Measurements from ENCODE around the gene CDK13. TPM values are rescaled to one million over a fixed set of nuclear protein-coding genes. Genes with fewer than 3 reads are reported as not detected.

The CDK13 gene
- total and polyA plus RNA-seq, 2 donors (not counting 3 experiments of a cell fraction or from before 2014, with no cell fraction given), result 24.5 to 56.7 TPM

GRCh38 chr7:39908973-39909372 is 41.1 kb upstream of the CDK13 start:
- Histone ChIP-seq H3K27me3 (ENCODE audit: control insufficient read depth in 2 of 2, insufficient read depth in 2 of 2, low read length in 2 of 2) (peaks cover 0 to 7% of the 10 kb centered on the region in 2 experiments), H3K9ac (replicated peaks; ENCODE audit: extremely low read depth, insufficient read depth, low read length) (no peak overlapping the region), H3K9me1 (replicated peaks; ENCODE audit: control insufficient read depth, extremely low read depth, insufficient read depth, low read length) (no peaks in the 10 kb centered on the region), H3K4me1 (ENCODE audit: control insufficient read depth, extremely low read depth, insufficient read depth, low read length) (no peaks in the 10 kb centered on the region), H3K27ac (ENCODE audit: insufficient read depth, low read depth, low read length) (no peak overlapping the region), H2AFZ (ENCODE audit: low read depth, low read length) (no peak overlapping the region), H3K4me3 (replicated peaks in 1 of 3; ENCODE audit: insufficient read depth in 1 of 3, low read depth in 1 of 3, low read length in 3 of 3) (no peak overlapping the region), H3K79me2 (ENCODE audit: control insufficient read depth, insufficient read depth, low read length) (no peaks in the 10 kb centered on the region), H4K20me1 (replicated peaks; ENCODE audit: control insufficient read depth, extremely low read depth, insufficient read depth, low read length) (no peaks in the 10 kb centered on the region), H3K9me3 (replicated peaks; ENCODE audit: control insufficient read depth, insufficient read depth, low read length) (no peaks in the 10 kb centered on the region), H3K4me2 (ENCODE audit: insufficient read depth, low read length) (no peak overlapping the region), H3K36me3 (ENCODE audit: control insufficient read depth in 2 of 2, extremely low read depth in 1 of 2, insufficient read depth in 2 of 2, low read length in 2 of 2) (no peaks in the 10 kb centered on the region)
- POLR2A ChIA-PET, result no interaction called here
- TF ChIP-seq POLR2AphosphoS5 (IDR thresholded peaks at IDR 0.05; ENCODE audit: insufficient read depth, low read depth, low read length) (no peak), MYC (IDR thresholded peaks at IDR 0.05; ENCODE audit: low read depth, low read length) (no peak), GATA2 (IDR thresholded peaks at IDR 0.05; ENCODE audit: insufficient read depth, insufficient read length, low read depth, low read length) (no peak), JUN (IDR thresholded peaks at IDR 0.05; ENCODE audit: borderline replicate concordance, insufficient read depth, insufficient read length, low read depth) (no peak), POLR2A (IDR thresholded peaks at IDR 0.05; ENCODE audit: low read depth, low read length) (no peak), FOS (IDR thresholded peaks at IDR 0.05; ENCODE audit: borderline replicate concordance, insufficient read depth, low read length) (no peak), EZH2 (IDR thresholded peaks at IDR 0.05; ENCODE audit: borderline replicate concordance, low read depth, low read length, severe bottlenecking) (no peak), MAX (IDR thresholded peaks at IDR 0.05; ENCODE audit: insufficient read depth, insufficient read length) (no peak), CTCF (IDR thresholded peaks at IDR 0.05; ENCODE audit: extremely low read depth in 1 of 2, insufficient read depth in 1 of 2, low read depth in 1 of 2, low read length in 2 of 2) (no peak)
- no TSS peak for BruUV-seq (replicated peaks)
- no peak for DNase-seq (ENCODE audit: low read depth, low spot score)
- intact Hi-C loops (cut with micrococcal nuclease) (no loop called here), dilution Hi-C loops (cut with MboI; ENCODE audit: extremely low pct_ligation_motif_present, low sequenced_read_pairs) (no loop called here)
- CTCF ChIA-PET, result interaction anchor here (1.6 to 6.3 kb wide), 2 partner anchors 12 to 143 kb away, joined by 3 to 30 read pairs; no protein-coding TSS in a partner anchor
- no peak for FAIRE-seq
